Measurements from ENCODE around the gene PHLDA3.
"Not testable (repeated sequence)": the region's sequence is repeated elsewhere in the genome, so short reads cannot be mapped to it uniquely, and the experiment has no call there.

DNA sequence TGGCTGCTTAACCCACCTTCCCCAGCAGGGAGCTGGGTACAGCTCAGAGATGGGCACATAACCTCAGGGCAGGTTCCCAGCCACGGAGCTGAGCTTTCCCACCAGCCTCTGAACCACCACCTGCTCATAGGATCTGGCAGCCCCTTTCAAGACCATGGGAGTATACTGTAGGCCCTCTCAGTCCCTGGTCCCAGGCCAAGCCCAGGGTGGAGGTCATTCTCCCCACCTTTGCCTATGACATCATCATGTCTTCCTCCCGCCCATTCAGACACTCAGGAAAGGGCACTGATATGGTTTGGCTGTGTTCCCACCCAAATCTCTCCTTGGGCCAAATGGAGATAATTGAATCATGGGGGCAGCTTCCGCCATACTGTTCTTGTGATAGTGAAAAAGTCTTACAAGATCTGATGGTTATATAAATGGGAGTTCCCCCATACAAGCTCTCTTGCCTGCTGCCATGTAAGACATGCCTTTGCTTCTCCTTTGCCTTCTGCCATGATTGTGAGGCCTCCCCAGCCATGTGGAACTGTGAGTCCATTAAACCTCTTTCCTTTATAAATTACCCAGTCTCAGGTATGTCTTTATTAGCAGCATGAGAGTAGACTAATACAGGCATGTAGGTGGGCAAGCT lies 24.2 kb upstream of the PHLDA3 start:
- TF ChIP-seq, protein P1, sequence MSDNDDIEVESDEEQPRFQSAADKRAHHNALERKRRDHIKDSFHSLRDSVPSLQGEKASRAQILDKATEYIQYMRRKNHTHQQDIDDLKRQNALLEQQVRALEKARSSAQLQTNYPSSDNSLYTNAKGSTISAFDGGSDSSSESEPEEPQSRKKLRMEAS (IDR thresholded peaks at IDR 0.05; ENCODE audit: insufficient read depth, insufficient read length) = not testable (repeated sequence)
- not testable (repeated sequence) for TF ChIP-seq EZH2 (IDR thresholded peaks at IDR 0.05; ENCODE audit: borderline replicate concordance, low read depth, low read length, severe bottlenecking)
